ENCODE measurements around the gene TWNK. TPM values are rescaled to one million over a fixed set of nuclear protein-coding genes. Genes with fewer than 3 reads are reported as not detected.

The TWNK gene
- total and polyA plus RNA-seq, 2 donors (not counting 3 experiments of a cell fraction or from before 2014, with no cell fraction given): 5.6 to 10.9 TPM

GRCh38 chr10:101027106-101027720, 39.9 kb downstream of the TWNK start:
- peaks cover 0 to 9% of the 10 kb centered on the region in 2 experiments for H3K27me3 ChIP-seq (ENCODE audit: control insufficient read depth in 2 of 2, insufficient read depth in 2 of 2, low read length in 2 of 2)
- dilution Hi-C loops (cut with MboI; ENCODE audit: extremely low pct_ligation_motif_present, low sequenced_read_pairs): no loop called here
- ChIA-PET POLR2A (no interaction called here), CTCF (interaction anchor here (0.6 to 6.3 kb wide), 11 partner anchors 11 to 58 kb away, joined by 3 to 66 read pairs (median 6); partner anchors contain the start of genes LZTS2 and SEMA4G)
- intact Hi-C loops (cut with micrococcal nuclease): no loop called here
- FAIRE-seq: no peak
- H2AFZ ChIP-seq (ENCODE audit: low read depth, low read length): no peak overlapping the region
- DNase-seq (ENCODE audit: low read depth, low spot score): no peak
- no peak overlapping the region for H3K9ac ChIP-seq (replicated peaks; ENCODE audit: extremely low read depth, insufficient read depth, low read length)
- TF ChIP-seq POLR2A (IDR thresholded peaks at IDR 0.05; ENCODE audit: low read depth, low read length) (no peak), POLR2AphosphoS5 (IDR thresholded peaks at IDR 0.05; ENCODE audit: insufficient read depth, low read depth, low read length) (no peak), JUN (IDR thresholded peaks at IDR 0.05; ENCODE audit: borderline replicate concordance, insufficient read depth, insufficient read length, low read depth) (no peak)
- no peaks in the 10 kb centered on the region for H4K20me1 ChIP-seq (replicated peaks; ENCODE audit: control insufficient read depth, extremely low read depth, insufficient read depth, low read length)
- H3K9me1 ChIP-seq (replicated peaks; ENCODE audit: control insufficient read depth, extremely low read depth, insufficient read depth, low read length): no peaks in the 10 kb centered on the region
- no peaks in the 10 kb centered on the region for H3K36me3 ChIP-seq (ENCODE audit: control insufficient read depth in 2 of 2, extremely low read depth in 1 of 2, insufficient read depth in 2 of 2, low read length in 2 of 2)
- H3K4me2 ChIP-seq (ENCODE audit: insufficient read depth, low read length): no peak overlapping the region
- H3K27ac ChIP-seq (ENCODE audit: insufficient read depth, low read depth, low read length): no peak overlapping the region
- BruUV-seq (replicated peaks): no TSS peak
- no peaks in the 10 kb centered on the region for H3K79me2 ChIP-seq (ENCODE audit: control insufficient read depth, insufficient read depth, low read length)
- H3K9me3 ChIP-seq (replicated peaks; ENCODE audit: control insufficient read depth, insufficient read depth, low read length): no peaks in the 10 kb centered on the region
- H3K4me3 ChIP-seq (replicated peaks in 1 of 3; ENCODE audit: insufficient read depth in 1 of 3, low read depth in 1 of 3, low read length in 3 of 3): no peak overlapping the region
- H3K4me1 ChIP-seq (ENCODE audit: control insufficient read depth, extremely low read depth, insufficient read depth, low read length): peaks cover 9% of the 10 kb centered on the region

- POLR2A ChIA-PET: no interaction called here
- Histone ChIP-seq H3K36me3 (ENCODE audit: control insufficient read depth in 2 of 2, extremely low read depth in 1 of 2, insufficient read depth in 2 of 2, low read length in 2 of 2) (no peaks in the 10 kb centered on the region), H4K20me1 (replicated peaks; ENCODE audit: control insufficient read depth, extremely low read depth, insufficient read depth, low read length) (no peaks in the 10 kb centered on the region), H3K9me3 (replicated peaks; ENCODE audit: control insufficient read depth, insufficient read depth, low read length) (no peaks in the 10 kb centered on the region), H3K4me3 (replicated peaks in 1 of 3; ENCODE audit: insufficient read depth in 1 of 3, low read depth in 1 of 3, low read length in 3 of 3) (no peak overlapping the region), H3K9ac (replicated peaks; ENCODE audit: extremely low read depth, insufficient read depth, low read length) (no peak overlapping the region), H3K79me2 (ENCODE audit: control insufficient read depth, insufficient read depth, low read length) (peaks cover 6% of the 10 kb centered on the region), H3K9me1 (replicated peaks; ENCODE audit: control insufficient read depth, extremely low read depth, insufficient read depth, low read length) (no peaks in the 10 kb centered on the region), H3K27me3 (ENCODE audit: control insufficient read depth in 2 of 2, insufficient read depth in 2 of 2, low read length in 2 of 2) (peaks cover 0 to 9% of the 10 kb centered on the region in 2 experiments), H3K4me1 (ENCODE audit: control insufficient read depth, extremely low read depth, insufficient read depth, low read length) (peaks cover 16% of the 10 kb centered on the region), H3K4me2 (ENCODE audit: insufficient read depth, low read length) (no peak overlapping the region), H3K27ac (ENCODE audit: insufficient read depth, low read depth, low read length) (no peak overlapping the region), H2AFZ (ENCODE audit: low read depth, low read length) (no peak overlapping the region)
- BruUV-seq (replicated peaks): no TSS peak
- dilution Hi-C loops (cut with MboI; ENCODE audit: extremely low pct_ligation_motif_present, low sequenced_read_pairs) (no loop called here), intact Hi-C loops (cut with micrococcal nuclease) (no loop called here)
- CTCF ChIA-PET: interaction anchor here (1.2 to 6.3 kb wide), 7 partner anchors 11 to 113 kb away, joined by 3 to 74 read pairs (median 12); partner anchors contain the start of gene LZTS2
- DNase-seq (ENCODE audit: low read depth, low spot score) (no peak), FAIRE-seq (no peak)
- TF ChIP-seq MAX (IDR thresholded peaks at IDR 0.05; ENCODE audit: insufficient read depth, insufficient read length) (no peak), POLR2AphosphoS5 (IDR thresholded peaks at IDR 0.05; ENCODE audit: insufficient read depth, low read depth, low read length) (no peak), JUN (IDR thresholded peaks at IDR 0.05; ENCODE audit: borderline replicate concordance, insufficient read depth, insufficient read length, low read depth) (no peak), MYC (IDR thresholded peaks at IDR 0.05; ENCODE audit: low read depth, low read length) (no peak), CTCF (IDR thresholded peaks at IDR 0.05; ENCODE audit: extremely low read depth in 1 of 2, insufficient read depth in 1 of 2, low read depth in 1 of 2, low read length in 2 of 2) (no peak), EZH2 (IDR thresholded peaks at IDR 0.05; ENCODE audit: borderline replicate concordance, low read depth, low read length, severe bottlenecking) (no peak), FOS (IDR thresholded peaks at IDR 0.05; ENCODE audit: borderline replicate concordance, insufficient read depth, low read length) (no peak), POLR2A (IDR thresholded peaks at IDR 0.05; ENCODE audit: low read depth, low read length) (no peak), GATA2 (IDR thresholded peaks at IDR 0.05; ENCODE audit: insufficient read depth, insufficient read length, low read depth, low read length) (no peak)
These were observed 41.3 kb downstream of the TWNK start for GRCh38 chr10:101028446-101029337.
